CD1c-positive myeloid dendritic cell (primary cell): ENCODE results near the gene CTAG1A.
"Not testable (repeated sequence)": the region's sequence is repeated elsewhere in the genome, so short reads cannot be mapped to it uniquely, and the experiment has no call there.

Experiments
- DNase-seq: peaks from one replicate; pipeline ENCODE4 v3.0.0-alpha.2; 2016; ENCODE audit errors: extremely low spot score

Gene CTAG1A

DNA sequence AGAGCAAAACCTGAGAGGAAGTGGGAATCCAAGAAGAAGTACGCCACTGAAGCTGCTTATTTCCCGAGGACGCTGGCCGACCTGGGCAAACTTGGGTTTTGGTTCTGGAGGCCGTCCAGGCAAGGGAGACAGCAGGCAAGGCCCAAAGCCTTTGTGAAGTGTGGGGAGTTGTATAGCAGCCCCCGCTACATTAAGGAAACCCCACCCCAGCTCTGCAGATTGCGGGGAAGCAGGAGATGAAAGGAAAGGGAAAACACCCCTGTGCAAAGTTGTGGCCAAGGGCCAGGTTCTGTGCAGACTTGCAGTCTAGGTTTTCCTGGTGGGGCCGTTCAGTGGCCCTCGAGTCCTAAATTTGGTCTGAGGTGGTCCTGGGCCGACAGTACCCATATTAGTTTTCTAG, 11.9 kb upstream of the CTAG1A start:
- DNase-seq = not testable (repeated sequence)

GRCh38 chrX:154575076-154575475, 9.9 kb upstream of the CTAG1A start:
- DNase-seq = not testable (repeated sequence)

DNA sequence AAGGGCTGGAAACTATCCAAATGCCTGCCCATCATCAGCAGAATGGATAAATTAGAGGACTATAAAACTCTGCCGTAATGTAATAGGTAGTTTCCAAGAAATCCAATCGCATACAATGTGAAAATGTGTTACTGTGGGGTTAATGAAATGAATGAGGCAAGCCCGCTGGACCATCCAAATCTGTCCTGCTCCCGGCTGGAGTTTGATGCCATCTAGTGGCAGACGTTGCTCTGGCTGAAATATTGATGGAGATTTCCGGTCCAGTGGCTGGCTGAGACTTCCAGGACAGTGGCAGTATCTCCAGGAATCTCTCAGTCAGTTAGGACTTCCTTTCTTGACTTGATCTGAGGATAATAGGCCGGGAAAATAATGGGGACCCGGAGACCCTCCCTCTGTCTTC, 1.9 kb upstream of the CTAG1A start:
- not testable (repeated sequence) for DNase-seq

- not testable (repeated sequence) for DNase-seq
These were observed 5.5 kb downstream of the CTAG1A start for GRCh38 chrX:154590415-154590814.

GRCh38 chrX:154592505-154592904, 7.6 kb downstream of the CTAG1A start:
- DNase-seq = no peak

- DNase-seq = no peak
These were observed 8.3 kb downstream of the CTAG1A start for GRCh38 chrX:154593201-154593600.

DNA sequence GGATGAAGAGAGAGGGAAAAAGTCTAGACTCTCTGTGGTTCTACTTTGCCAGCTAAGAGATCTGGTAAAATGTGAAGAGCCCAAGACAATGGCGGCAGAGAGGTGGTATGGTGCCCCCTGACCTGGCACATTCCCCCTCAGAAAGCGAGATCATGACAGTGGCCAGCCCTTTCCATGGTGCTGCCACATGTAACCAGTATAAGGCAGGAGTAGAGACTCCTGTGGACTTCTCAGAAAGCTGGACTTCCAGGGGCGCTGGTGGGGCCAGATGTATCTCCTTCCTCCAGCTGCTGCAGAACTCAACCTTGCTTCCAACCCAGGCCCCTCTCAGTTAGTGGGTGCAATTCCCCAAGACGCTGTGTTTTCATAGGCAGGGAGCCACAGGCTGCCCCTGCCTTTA, 9.6 kb downstream of the CTAG1A start:
- no peak for DNase-seq

DNA sequence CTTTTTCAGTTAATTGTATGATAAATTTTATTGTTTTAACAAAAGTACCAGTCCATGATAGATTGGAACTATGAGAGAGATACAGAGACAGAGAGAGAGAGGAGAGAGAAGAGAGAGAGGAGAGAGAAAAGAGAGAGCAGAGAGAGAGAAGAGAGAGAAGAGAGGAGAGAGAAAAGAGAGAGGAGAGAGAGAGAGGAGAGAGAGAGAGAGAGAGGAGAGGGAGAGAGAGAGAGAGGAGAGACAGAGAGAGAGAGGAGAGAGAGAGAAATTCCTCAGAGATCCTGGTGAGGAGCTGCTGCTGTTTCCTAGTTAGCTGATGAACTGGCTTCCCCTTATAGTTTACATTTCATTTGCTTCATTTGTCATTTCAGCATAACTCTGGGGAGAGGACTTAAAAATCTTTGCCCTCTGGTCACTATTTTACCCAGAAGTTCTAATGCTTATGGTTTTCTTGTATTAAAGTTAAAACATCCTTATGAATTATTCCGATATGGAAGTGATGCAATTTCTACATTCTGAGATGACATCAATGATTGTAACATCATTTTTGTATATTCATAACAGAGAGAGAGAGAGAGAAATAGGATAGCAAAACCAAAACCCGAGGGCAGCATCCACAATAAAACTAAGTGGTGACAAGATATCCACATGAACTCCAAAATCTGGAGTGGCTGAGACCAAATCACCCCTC, 10.8 kb downstream of the CTAG1A start:
- no peak for DNase-seq

DNA sequence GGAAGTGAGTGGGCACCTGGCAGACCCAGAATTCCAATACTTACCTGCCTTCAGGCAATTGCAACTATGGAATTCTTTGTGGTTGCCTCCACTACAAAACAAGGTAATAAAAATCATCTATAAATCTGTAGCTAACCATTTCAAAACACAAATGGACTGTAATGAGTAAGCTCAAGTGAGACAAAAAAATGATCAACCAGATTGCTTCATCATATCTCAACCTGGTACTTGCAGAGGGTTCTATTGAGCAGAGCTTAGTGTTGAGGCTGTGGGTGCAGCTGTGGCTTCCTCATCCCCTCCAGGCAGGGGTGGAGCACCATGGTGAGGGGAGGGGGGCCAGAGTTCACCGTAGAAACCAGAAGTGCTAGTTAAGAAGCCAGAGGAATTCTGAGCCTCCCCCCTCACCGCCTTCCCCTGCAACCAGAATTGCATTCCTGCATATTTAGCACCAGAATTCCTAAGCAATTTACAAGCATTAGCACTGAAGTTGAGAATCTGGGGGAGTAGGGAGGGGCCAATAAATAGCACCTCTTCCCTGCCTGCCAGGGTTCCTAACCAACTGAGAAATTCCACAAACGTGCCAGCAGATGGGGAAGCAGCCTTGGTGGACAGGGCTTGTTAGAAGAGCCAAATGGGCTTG, 11.5 kb downstream of the CTAG1A start:
- peak; percentile 21 for DNase-seq

DNA sequence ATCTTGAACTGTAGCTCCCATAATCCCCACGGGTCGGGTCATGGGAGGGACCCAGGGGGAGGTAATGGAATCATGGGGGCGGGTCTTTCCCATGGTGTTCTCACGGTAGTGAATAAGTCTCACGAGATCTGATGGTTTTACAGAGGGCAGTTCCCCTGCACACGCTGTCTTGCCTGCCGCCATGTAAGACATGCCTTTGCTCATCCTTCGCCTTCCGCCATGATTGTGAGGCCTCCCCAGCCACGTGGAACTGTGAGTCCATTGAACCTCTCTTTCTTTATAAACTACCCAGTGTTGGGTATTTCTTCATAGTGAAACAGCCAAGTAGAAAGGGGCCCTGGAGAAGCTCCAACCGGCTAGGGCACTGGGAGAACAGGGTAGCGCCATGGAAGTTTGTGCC, 12.3 kb downstream of the CTAG1A start:
- no peak for DNase-seq

- no peak for DNase-seq
These were observed 13.7 kb downstream of the CTAG1A start for GRCh38 chrX:154598656-154599055.

GRCh38 chrX:154599531-154599930, 14.6 kb downstream of the CTAG1A start:
- DNase-seq = no peak

DNA sequence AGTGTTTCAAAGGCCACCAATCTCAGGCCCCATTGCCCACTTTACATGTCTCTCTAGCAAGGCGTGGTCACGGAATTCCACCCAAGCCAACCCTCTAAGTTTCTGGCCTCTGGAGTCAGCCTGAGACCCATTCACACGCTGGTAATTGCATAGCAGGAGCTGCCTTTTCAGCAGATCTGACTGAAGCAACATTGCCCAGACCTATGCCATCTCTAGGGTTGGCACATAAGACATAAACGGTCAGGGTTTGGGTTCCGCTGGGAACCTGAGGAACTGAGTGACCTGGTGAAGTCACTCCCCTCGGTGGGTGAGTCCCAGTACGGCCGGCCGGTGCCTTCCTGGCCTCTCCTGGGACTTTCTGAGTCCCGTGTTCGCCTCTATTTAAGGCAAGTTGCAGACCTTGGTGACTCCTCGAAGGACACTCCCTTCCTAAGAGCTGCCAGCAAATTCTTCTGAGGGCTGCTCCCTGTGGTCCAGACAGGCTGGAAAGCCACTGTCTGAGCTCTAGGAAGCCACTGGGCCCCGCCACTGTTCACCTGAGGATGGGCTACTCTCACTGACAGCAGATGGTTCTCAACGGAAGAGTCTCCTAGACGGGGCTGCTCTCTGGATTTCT, 15.9 kb downstream of the CTAG1A start:
- no peak for DNase-seq

DNA sequence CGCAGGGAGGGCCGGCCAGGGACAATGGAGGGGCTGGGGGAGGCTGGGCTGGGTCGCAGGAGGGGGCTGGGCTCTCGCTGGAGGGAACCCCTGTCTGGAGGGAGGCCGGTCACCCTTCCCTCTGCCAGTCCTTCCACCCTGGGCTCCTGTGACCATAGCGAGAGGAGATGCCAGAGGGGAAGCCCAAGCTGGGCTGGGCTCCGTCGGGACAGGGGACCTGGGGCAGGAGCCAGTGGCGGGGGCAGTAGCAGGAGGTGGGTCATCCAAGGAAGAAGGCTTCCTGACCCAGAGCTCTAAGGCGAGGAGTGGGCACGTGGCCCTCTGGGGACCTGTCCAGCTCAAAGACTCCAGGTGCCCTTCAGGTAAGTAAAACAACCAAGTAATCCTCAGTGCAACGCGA, 17.3 kb downstream of the CTAG1A start:
- DNase-seq = no peak

GRCh38 chrX:154602766-154603437, 18.0 kb downstream of the CTAG1A start:
- DNase-seq = no peak

GRCh38 chrX:154603438-154604430, 18.8 kb downstream of the CTAG1A start:
- DNase-seq = peak; percentile 6

- no peak for DNase-seq
These were observed 20.6 kb downstream of the CTAG1A start for GRCh38 chrX:154605566-154605965.

- DNase-seq = no peak
These were observed 22.4 kb downstream of the CTAG1A start for GRCh38 chrX:154607370-154607769.

DNA sequence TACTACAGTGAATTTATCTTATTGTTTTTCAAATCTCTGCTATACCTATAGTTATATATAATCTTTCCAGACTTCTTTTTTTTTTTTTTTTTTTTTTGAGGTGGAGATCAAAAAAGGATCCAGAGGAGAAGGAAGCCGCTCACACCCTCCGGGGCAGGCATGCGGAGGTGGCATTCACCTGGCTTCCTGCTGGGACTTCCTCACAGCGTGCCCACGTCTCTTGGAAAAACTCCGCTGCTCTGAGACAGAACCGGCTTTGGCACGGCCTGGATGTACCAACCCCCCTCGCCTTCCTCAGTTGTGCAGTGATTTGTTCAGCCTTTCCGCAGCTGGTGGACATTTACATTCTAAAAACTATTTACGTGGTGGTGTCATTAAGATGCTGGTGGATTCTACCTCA, 23.0 kb downstream of the CTAG1A start:
- not testable (repeated sequence) for DNase-seq

DNA sequence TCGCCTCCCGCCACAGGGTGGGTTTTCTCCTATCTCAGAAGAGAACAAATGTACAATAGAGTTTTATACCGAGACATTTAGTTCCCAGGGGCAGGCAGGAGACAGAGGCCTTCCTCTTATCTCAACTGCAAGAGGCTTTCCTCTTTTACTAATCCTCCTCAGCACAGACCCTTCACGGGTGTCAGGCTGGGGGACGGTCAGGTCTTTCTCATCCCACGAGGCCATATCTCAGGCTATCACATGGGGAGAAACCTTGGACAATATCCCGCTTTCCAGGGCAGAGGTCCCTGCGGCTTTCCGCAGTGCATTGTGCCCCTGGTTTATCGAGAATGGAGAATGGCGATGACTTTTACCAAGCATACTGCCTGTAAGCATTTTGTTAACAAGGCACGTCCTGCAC, 23.9 kb downstream of the CTAG1A start:
- DNase-seq = not testable (repeated sequence)

DNA sequence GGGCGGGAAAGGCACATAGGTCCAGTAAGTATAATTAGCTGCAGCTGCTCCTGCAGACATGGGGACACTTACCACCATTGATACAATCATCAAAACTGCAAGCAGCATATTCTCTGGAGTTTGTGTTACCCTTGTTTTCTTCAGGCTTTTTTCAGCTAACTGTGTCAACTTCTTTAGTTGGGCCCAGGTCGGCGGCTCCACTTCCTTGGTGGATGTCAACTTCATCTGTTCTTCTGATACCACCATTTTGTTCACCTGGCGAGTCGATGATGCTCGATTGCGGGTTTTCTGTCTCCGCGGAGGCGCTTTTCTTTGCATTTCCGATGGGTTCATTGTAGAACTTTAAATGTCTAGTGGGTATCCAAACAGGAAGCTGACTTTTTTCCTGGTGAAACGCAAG, 26.2 kb downstream of the CTAG1A start:
- DNase-seq = not testable (repeated sequence)
